SH-SY5Y (cell line): ENCODE measurements around the gene KCNA2.

Experiments
- GATA2 ChIP-seq: IDR thresholded peaks from 2 replicates; pipeline ENCODE4 v1.6.1; 2011; ENCODE audit warnings: mild to moderate bottlenecking, low read depth, low read length
- GATA3 ChIP-seq: IDR thresholded peaks from 2 replicates; pipeline ENCODE4 v1.6.1; 2011; ENCODE audit warnings: low read depth, mild to moderate bottlenecking, low read length, moderate library complexity

DNA sequence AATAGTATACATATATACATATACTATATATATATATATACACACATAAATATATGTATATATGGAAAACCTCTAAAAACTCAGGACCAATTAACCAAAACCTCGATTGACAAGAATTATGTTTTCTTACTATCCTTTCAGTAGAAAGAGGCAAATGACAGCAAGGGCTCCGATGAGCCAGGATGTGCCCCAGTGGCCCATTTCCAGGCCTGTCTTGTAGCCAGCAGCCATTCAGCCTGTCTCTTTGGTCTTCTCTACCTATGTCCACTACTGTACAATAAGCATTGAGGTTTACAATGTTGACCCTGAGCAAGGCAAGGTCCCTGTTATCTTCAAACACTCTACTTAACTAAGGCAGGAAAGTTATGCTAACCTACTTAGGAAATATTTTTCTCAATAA, 9.8 kb downstream of the KCNA2 start:
- no peak for TF ChIP-seq GATA3
- TF ChIP-seq GATA2, result no peak
